SK-N-MC (cell line): Measurements from ENCODE around the gene TRIM29.

Experiments used
- EZH2 ChIP-seq: fragments of 200-600 bp; sonication (generic); IDR thresholded peaks from one replicate; pipeline ENCODE4 v1.6.1; 2017; ENCODE audit warnings: antibody characterized with exemption
- POLR2AphosphoS5 ChIP-seq: IDR thresholded peaks from 2 replicates; pipeline ENCODE4 v1.6.1; 2012; ENCODE audit warnings: mild to moderate bottlenecking, low read depth, low read length, borderline replicate concordance

- TF ChIP-seq POLR2AphosphoS5 (no peak), EZH2 (no peak)
Observed at GRCh38 chr11:120065876-120066275, 72.0 kb downstream of the TRIM29 start.
